GM12864 (cell line): ENCODE results near the gene IKBIP.

Source experiments
- DNase-seq: peaks from one replicate; pipeline ENCODE4 v3.0.0-alpha.2; 2011; ENCODE audit warnings: low read depth
- H3K4me3 ChIP-seq: 2 replicates; pipeline ENCODE4 v1.5.1; 2011; ENCODE audit warnings: mild to moderate bottlenecking, low read depth, low read length, control low read depth
- TF ChIP-seq, protein P1 (sequence below): IDR thresholded peaks from 2 replicates; pipeline ENCODE4 v1.5.1; 2011; ENCODE audit warnings: low read depth, mild to moderate bottlenecking, moderate library complexity, low read length, control low read depth, inconsistent platforms; ENCODE audit errors: missing control alignments

The IKBIP gene

GRCh38 chr12:98644712-98645571 is at the start of gene IKBIP, which contains the start of gene APAF1:
IKBIP (minus strand) TSS chr12:98644788; CDS start chr12:98644701, 87 bp downstream.
APAF1 (plus strand) TSS chr12:98645290; CDS start chr12:98648360, 3,070 bp downstream.
- H3K4me3 ChIP-seq, result peak within 1 kb of the TSS; percentile 98
- TF ChIP-seq, protein P1, sequence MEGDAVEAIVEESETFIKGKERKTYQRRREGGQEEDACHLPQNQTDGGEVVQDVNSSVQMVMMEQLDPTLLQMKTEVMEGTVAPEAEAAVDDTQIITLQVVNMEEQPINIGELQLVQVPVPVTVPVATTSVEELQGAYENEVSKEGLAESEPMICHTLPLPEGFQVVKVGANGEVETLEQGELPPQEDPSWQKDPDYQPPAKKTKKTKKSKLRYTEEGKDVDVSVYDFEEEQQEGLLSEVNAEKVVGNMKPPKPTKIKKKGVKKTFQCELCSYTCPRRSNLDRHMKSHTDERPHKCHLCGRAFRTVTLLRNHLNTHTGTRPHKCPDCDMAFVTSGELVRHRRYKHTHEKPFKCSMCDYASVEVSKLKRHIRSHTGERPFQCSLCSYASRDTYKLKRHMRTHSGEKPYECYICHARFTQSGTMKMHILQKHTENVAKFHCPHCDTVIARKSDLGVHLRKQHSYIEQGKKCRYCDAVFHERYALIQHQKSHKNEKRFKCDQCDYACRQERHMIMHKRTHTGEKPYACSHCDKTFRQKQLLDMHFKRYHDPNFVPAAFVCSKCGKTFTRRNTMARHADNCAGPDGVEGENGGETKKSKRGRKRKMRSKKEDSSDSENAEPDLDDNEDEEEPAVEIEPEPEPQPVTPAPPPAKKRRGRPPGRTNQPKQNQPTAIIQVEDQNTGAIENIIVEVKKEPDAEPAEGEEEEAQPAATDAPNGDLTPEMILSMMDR, result no peak
- peak; percentile 80 for DNase-seq

- DNase-seq, result no peak
- TF ChIP-seq, protein P1, result no peak
- no peak overlapping the region for H3K4me3 ChIP-seq
Measured at GRCh38 chr12:98691351-98691750, 46.8 kb upstream of the IKBIP start.

DNA sequence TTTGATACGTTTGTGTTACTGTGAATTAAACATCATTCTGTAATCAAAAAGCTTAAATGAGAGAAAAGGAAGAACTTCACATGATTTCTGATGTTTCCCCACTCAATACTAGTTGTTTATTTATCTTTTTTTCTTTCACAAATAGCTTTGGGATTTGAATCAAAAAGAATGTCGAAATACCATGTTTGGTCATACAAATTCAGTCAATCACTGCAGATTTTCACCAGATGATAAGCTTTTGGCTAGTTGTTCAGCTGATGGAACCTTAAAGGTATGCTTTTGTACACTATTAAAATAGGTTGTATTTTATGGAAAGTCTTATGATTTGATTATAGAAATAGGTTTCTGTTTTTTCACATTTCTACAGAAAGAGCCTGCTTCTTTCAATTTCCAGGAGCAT is 42.0 kb upstream of the IKBIP start:
- DNase-seq, result no peak
- H3K4me3 ChIP-seq, result no peak overlapping the region
- TF ChIP-seq, protein P1, result no peak

DNA sequence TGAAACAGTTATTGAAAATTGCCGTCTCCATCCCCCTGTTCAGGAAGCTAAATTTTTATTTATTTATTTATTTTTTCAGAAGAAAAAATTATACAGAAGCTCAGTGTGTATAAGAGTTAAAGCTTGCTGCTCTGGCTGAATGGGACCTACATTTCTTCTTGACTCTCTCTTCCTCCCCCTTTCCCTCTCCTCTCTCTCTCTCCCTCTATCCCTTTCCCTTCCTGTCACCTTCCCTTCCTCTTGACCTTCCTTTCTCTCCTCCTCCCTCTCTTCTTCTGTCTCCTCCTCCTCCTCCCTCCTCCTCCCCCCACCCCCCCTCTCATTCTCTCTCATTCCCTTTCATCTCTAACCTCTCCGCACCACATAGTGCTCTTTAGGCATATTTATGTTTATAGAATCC is 39.6 kb upstream of the IKBIP start:
- TF ChIP-seq, protein P1, result no peak
- no peak for DNase-seq
- no peak overlapping the region for H3K4me3 ChIP-seq

DNA sequence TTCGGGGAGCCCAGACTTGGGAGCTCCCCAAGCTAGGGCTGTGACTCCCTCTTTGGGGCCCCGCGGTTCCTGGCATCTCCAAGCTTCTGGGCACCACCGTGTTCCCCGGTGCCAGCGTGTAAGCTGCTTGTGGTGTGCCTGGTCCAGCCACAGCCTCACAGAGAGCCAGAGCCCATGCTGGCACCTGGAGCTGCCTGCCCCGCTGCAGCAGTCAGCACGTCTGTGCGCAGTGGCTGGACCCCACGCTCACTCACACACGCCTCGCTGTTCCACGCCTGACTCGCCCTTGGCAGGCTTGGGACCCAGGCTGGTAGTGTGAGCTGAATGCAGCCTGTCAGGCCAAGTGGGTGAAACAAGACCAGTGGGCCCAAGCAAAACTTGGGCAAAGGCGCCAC is 35.0 kb upstream of the IKBIP start:
- no peak for DNase-seq
- no peak overlapping the region for H3K4me3 ChIP-seq

DNA sequence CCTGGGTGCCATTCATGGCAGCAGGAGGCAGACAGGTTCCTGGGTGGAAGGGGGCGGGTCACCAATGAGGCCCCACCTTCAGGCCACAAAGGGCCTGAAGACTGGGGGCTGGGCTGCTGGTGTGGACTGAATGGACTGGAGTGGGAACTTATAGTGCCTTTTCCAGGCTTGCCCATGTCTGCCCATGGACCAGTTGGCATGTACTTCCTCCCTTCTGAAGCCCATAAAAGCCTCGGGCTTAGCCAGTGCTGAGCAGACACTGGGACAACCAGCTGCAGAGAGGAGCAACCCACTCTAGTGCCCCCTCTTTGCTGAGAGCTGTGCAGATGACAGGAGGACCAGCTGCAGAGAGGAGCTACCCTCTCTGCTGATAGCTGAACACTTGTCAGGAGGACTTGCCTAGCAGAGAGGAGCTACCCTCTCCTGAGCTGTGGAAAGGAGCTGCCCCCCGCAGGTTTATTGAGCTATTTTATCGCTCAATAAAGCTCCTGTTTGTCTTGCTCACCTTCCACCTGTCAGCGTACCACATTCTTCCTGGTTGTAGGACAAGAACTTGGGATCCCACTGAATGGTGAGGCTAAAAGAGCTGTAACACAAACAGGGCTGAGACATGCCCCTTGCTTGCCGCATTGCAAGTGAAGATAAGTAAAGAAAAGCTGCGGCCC is 34.5 kb upstream of the IKBIP start:
- H3K4me3 ChIP-seq, result no peak overlapping the region
- TF ChIP-seq, protein P1, result no peak
- DNase-seq, result no peak

More for the DNA sequence above, 35.0 kb upstream of the IKBIP start:
- TF ChIP-seq, protein P1, result no peak
